Keratinocyte (primary cell): Measurements from ENCODE around the gene RNASE7. TPM values are rescaled to one million over a fixed set of nuclear protein-coding genes. Genes with fewer than 3 reads are reported as not detected.

Experiments used
- DNase-seq: peaks from one replicate; pipeline ENCODE4 v3.0.0-alpha.2; 2011; ENCODE audit warnings: low read depth, missing footprints, low spot score
- FAIRE-seq: peaks from 2 replicates; lab custom pipeline; 2011; peaks lifted over from hg19 to GRCh38; lab: Jason Lieb, UNC
- H2AFZ ChIP-seq: 2 replicates; pipeline ENCODE4 v1.6.0; 2012; ENCODE audit warnings: low read length, control low read depth, inconsistent platforms; ENCODE audit not compliant: control insufficient read depth
- H3K27ac ChIP-seq: 2 replicates; pipeline ENCODE4 v1.5.1; 2011; ENCODE audit warnings: low read length; ENCODE audit not compliant: control insufficient read depth, insufficient read depth
- H3K27me3 ChIP-seq: 3 replicates; pipeline ENCODE4 v1.6.0; 2011; ENCODE audit warnings: low read length; ENCODE audit not compliant: control insufficient read depth, insufficient read depth; ENCODE audit errors: extremely low read depth
- H3K36me3 ChIP-seq, 2 experiments: 2 replicates in 1 of 2; 3 replicates in 1 of 2; pipeline ENCODE4 v1.5.1; 2011; ENCODE audit warnings: low read length in 2 of 2, mild to moderate bottlenecking in 1 of 2; ENCODE audit not compliant: control insufficient read depth in 2 of 2, insufficient read depth in 2 of 2; ENCODE audit errors: extremely low read depth in 1 of 2
- H3K4me1 ChIP-seq: 3 replicates; pipeline ENCODE4 v1.5.1; 2011; ENCODE audit warnings: low read length; ENCODE audit not compliant: control insufficient read depth, insufficient read depth; ENCODE audit errors: extremely low read depth
- H3K4me2 ChIP-seq: 3 replicates; pipeline ENCODE4 v1.6.0; 2011; ENCODE audit warnings: low read depth, low read length; ENCODE audit not compliant: control insufficient read depth, insufficient read depth; ENCODE audit errors: extremely low read depth
- H3K4me3 ChIP-seq, 3 experiments: fragments of 200-600 bp in 1 of 3; sonication (generic) in 1 of 3; 2 replicates in 2 of 3; 3 replicates in 1 of 3; pipeline ENCODE4 v1.5.1; 2011 to 2016; ENCODE audit warnings: low read length in 3 of 3, mild to moderate bottlenecking in 3 of 3, control low read depth in 2 of 3, inconsistent platforms in 1 of 3, low read depth in 1 of 3, mixed read lengths in 1 of 3, mixed run types in 1 of 3, moderate library complexity in 1 of 3; ENCODE audit not compliant: control insufficient read depth in 2 of 3, insufficient read depth in 2 of 3; ENCODE audit errors: extremely low read depth in 1 of 3
- H3K79me2 ChIP-seq: 2 replicates; pipeline ENCODE4 v1.6.0; 2012; ENCODE audit warnings: low read length; ENCODE audit not compliant: control insufficient read depth, insufficient read depth
- H3K9ac ChIP-seq: 3 replicates; pipeline ENCODE4 v1.6.0; 2011; ENCODE audit warnings: low read length; ENCODE audit not compliant: control insufficient read depth, insufficient read depth; ENCODE audit errors: extremely low read depth
- H3K9me1 ChIP-seq: 3 replicates; pipeline ENCODE4 v1.6.0; 2011; ENCODE audit warnings: low read length; ENCODE audit not compliant: control insufficient read depth, insufficient read depth; ENCODE audit errors: extremely low read depth
- H3K9me3 ChIP-seq: 2 replicates; pipeline ENCODE4 v1.5.1; 2012; ENCODE audit warnings: low read depth, low read length; ENCODE audit not compliant: control insufficient read depth
- H4K20me1 ChIP-seq: 3 replicates; pipeline ENCODE4 v1.6.0; 2011; ENCODE audit warnings: low read length; ENCODE audit not compliant: control insufficient read depth, insufficient read depth; ENCODE audit errors: extremely low read depth
- EZH2 ChIP-seq: IDR thresholded peaks from one replicate; pipeline ENCODE4 v1.6.1; 2012; ENCODE audit warnings: inconsistent platforms, mild to moderate bottlenecking, low read length, moderate library complexity
- dilution Hi-C: fragments of 300-500 bp; cut with MboI; formaldehyde crosslinking; loops from one replicate; pipeline ENCODE4 v1.7.0; 2020; ENCODE audit warnings: low sequenced_read_pairs; ENCODE audit not compliant: extremely low pct_ligation_motif_present
- polyA plus RNA-seq, 5 experiments: library from polyadenylated mRNA; depleted of rRNA in 3 of 5; stranded (reverse) in 3 of 5; stranded (forward) in 1 of 5; unstranded in 1 of 5; fragments of >200 nt; gene quantifications; 1 replicate in 1 of 5; 2 replicates in 3 of 5; 3 replicates in 1 of 5; pipeline versions ENCODE4 v1.2.1 to v1.2.3, GENCODE V29; 2011 to 2012; ENCODE audit warnings: missing spikeins in 2 of 5, low read depth in 1 of 5, low replicate concordance in 1 of 5
- TF ChIP-seq, protein P1 (sequence below), 3 experiments: IDR thresholded peaks in 1 of 3; conservative IDR thresholded peaks in 1 of 3; optimal IDR thresholded peaks in 1 of 3; 2 replicates in 2 of 3; 3 replicates in 1 of 3; pipeline versions ENCODE3 to v1.5.1; 2011; ENCODE audit warnings: low read length in 3 of 3, mild to moderate bottlenecking in 3 of 3, moderate library complexity in 2 of 3, control low read depth in 1 of 3, inconsistent platforms in 1 of 3; ENCODE audit not compliant: insufficient read depth in 2 of 3; ENCODE audit errors: extremely low read depth in 1 of 3

RNASE7 gene
- polyA plus RNA-seq, 1 donor (not counting 4 experiments of a cell fraction or from before 2014, with no cell fraction given) = 17.4 TPM

DNA sequence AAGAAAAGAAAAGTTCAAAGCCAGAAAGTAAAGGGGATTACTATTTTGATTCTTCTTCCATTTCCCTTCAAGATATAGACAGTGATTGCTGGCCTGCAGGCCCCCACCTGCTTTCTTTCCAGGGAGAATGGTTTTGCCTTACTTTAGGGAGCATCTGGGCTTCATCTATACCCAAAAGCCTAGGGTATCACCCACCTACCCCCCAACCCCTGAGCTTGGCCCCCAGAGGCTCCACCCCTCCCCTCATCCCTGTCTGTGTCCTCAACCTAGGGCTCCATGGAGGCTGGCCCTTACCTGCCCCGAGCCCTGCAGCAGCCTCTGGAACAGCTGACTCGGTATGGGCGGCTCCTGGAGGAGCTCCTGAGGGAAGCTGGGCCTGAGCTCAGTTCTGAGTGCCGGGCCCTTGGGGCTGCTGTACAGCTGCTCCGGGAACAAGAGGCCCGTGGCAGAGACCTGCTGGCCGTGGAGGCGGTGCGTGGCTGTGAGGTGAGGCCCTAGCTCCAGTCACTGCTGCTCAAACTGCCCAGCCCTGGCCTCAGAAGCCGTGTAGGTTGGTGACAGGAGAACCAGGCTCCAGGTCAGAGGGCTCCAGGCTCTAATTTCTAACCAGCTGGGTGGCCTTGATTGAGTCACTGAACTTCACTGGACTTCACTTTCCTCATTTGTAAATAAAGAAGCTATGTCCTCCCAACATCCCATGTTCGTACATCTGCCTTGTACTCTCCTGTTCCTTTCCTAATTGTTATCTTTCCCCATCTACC lies 41.6 kb downstream of the RNASE7 start:
- peaks cover 17% of the 10 kb centered on the region for H3K4me1 ChIP-seq

DNA sequence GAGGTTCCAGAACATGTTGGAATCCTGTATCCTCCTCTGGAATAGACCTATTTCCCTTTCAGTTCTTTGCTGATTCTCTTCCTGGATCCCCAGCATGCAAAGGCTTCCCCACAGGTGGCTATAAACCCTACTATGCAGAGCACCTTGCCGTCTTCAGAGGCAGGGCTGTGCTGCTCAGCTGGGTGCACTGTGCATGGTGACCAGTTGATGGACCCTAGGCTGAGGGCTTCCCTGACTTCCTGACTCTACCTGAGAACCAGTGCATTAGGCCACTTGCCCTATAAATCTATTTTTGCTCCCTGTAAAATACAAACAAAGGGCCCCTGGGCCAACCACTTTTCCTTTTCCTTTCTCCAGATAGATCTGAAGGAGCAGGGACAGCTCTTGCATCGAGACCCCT lies 42.2 kb downstream of the RNASE7 start:
- no peaks in the 10 kb centered on the region for H3K27me3 ChIP-seq
- H3K27ac ChIP-seq = peak overlapping the region; percentile 19
- H3K36me3 ChIP-seq = peaks cover 3 to 14% of the 10 kb centered on the region in 2 experiments
- TF ChIP-seq, protein P1, sequence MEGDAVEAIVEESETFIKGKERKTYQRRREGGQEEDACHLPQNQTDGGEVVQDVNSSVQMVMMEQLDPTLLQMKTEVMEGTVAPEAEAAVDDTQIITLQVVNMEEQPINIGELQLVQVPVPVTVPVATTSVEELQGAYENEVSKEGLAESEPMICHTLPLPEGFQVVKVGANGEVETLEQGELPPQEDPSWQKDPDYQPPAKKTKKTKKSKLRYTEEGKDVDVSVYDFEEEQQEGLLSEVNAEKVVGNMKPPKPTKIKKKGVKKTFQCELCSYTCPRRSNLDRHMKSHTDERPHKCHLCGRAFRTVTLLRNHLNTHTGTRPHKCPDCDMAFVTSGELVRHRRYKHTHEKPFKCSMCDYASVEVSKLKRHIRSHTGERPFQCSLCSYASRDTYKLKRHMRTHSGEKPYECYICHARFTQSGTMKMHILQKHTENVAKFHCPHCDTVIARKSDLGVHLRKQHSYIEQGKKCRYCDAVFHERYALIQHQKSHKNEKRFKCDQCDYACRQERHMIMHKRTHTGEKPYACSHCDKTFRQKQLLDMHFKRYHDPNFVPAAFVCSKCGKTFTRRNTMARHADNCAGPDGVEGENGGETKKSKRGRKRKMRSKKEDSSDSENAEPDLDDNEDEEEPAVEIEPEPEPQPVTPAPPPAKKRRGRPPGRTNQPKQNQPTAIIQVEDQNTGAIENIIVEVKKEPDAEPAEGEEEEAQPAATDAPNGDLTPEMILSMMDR (optimal IDR thresholded peaks at IDR 0.05 in 1 of 3, IDR thresholded peaks at IDR 0.05 in 1 of 3, conservative IDR thresholded peaks at IDR 0.05 in 1 of 3; ENCODE audit: extremely low read depth in 1 of 3, insufficient read depth in 2 of 3, low read length in 3 of 3) = no peak
- no peak for TF ChIP-seq EZH2
- dilution Hi-C loops = no loop called here
- no peak overlapping the region for H3K4me2 ChIP-seq
- H3K9me1 ChIP-seq = peaks cover 3% of the 10 kb centered on the region
- no peaks in the 10 kb centered on the region for H3K79me2 ChIP-seq
- FAIRE-seq (no peak), DNase-seq (no peak)
- H4K20me1 ChIP-seq = no peaks in the 10 kb centered on the region
- no peak overlapping the region for H3K4me3 ChIP-seq
- H3K4me1 ChIP-seq = peaks cover 17% of the 10 kb centered on the region
- H2AFZ ChIP-seq = no peak overlapping the region
- no peaks in the 10 kb centered on the region for H3K9me3 ChIP-seq
- H3K9ac ChIP-seq = no peak overlapping the region

More for the DNA sequence above, 41.6 kb downstream of the RNASE7 start:
- Histone ChIP-seq H3K27me3 (no peaks in the 10 kb centered on the region), H3K4me2 (no peak overlapping the region), H2AFZ (no peak overlapping the region), H3K36me3 (peaks cover 1 to 12% of the 10 kb centered on the region in 2 experiments), H3K9me1 (peaks cover 3% of the 10 kb centered on the region), H3K4me3 (no peak overlapping the region), H3K9ac (no peak overlapping the region), H3K9me3 (no peaks in the 10 kb centered on the region), H4K20me1 (no peaks in the 10 kb centered on the region), H3K79me2 (no peaks in the 10 kb centered on the region), H3K27ac (no peak overlapping the region)
- TF ChIP-seq, protein P1 (optimal IDR thresholded peaks at IDR 0.05 in 1 of 3, IDR thresholded peaks at IDR 0.05 in 1 of 3, conservative IDR thresholded peaks at IDR 0.05 in 1 of 3; ENCODE audit: extremely low read depth in 1 of 3, insufficient read depth in 2 of 3, low read length in 3 of 3) = no peak
- no peak for TF ChIP-seq EZH2
- dilution Hi-C loops = no loop called here
- no peak for DNase-seq
- FAIRE-seq = no peak
